H1 (cell line): ENCODE results near the gene TMEM252.

ENCODE experiments used
- ATF2 ChIP-seq: IDR thresholded peaks from 2 replicates; pipeline ENCODE4 v1.6.1; 2012; ENCODE audit warnings: low read length, inconsistent platforms
- CREB1 ChIP-seq: IDR thresholded peaks from 2 replicates; pipeline ENCODE4 v1.6.1; 2012; ENCODE audit warnings: inconsistent platforms
- CTCF ChIP-seq, 3 experiments: IDR thresholded peaks; 1 replicate in 2 of 3; 2 replicates in 1 of 3; pipeline versions ENCODE4 v1.5.1 to v1.6.1; 2011; ENCODE audit warnings: low read length in 3 of 3, mild to moderate bottlenecking in 3 of 3, inconsistent platforms in 2 of 3, low read depth in 1 of 3, moderate library complexity in 1 of 3; ENCODE audit not compliant: insufficient read depth in 1 of 3; ENCODE audit errors: control extremely low read depth in 1 of 3
- GTF2F1 ChIP-seq: IDR thresholded peaks from 2 replicates; pipeline ENCODE4 v1.6.1; 2012; ENCODE audit warnings: low read depth, low read length, improper control_type of control experiment, borderline replicate concordance
- PHF8 ChIP-seq: fragments of 200-600 bp; sonication (generic); conservative IDR thresholded peaks from 2 replicates; pipeline ENCODE4 v1.7.1; 2012; ENCODE audit warnings: low read depth, mild to moderate bottlenecking, inconsistent platforms, low read length, moderate library complexity
- POLR2AphosphoS5 ChIP-seq: IDR thresholded peaks from 2 replicates; pipeline ENCODE4 v1.6.1; 2011; ENCODE audit warnings: low read depth, low read length
- TAF1 ChIP-seq: IDR thresholded peaks from 2 replicates; pipeline ENCODE4 v1.6.1; 2011; ENCODE audit warnings: mild to moderate bottlenecking, low read depth, low read length
- TAF7 ChIP-seq: optimal IDR thresholded peaks from 2 replicates; pipeline ENCODE3; 2011; ENCODE audit warnings: low read depth, mild to moderate bottlenecking, inconsistent platforms, low read length, moderate library complexity, borderline replicate concordance
- ZNF274 ChIP-seq: IDR thresholded peaks from 2 replicates; pipeline ENCODE4 v1.7.0; 2012; ENCODE audit warnings: low read length, borderline replicate concordance; ENCODE audit errors: extremely low read depth

- TF ChIP-seq CTCF (IDR thresholded peaks at IDR 0.05; ENCODE audit: control extremely low read depth in 1 of 3, insufficient read depth in 1 of 3, low read depth in 1 of 3, low read length in 3 of 3): no peak
- no peak for TF ChIP-seq POLR2AphosphoS5
- TF ChIP-seq PHF8: no peak
- TF ChIP-seq ZNF274: no peak
- no peak for TF ChIP-seq GTF2F1
- no peak for TF ChIP-seq TAF1
- TF ChIP-seq TAF7: no peak
- no peak for TF ChIP-seq ATF2
- no peak for TF ChIP-seq CREB1
Observed at GRCh38 chr9:68507806-68508145, 32.9 kb downstream of the TMEM252 start.
